COLO668 (cell line): Measurements from ENCODE around the gene COL6A2.
"Not testable (repeated sequence)": the region's sequence is repeated elsewhere in the genome, so short reads cannot be mapped to it uniquely, and the experiment has no call there.

Experiments used
- DNase-seq: peaks from one replicate; lab custom pipeline; 2025; ENCODE audit not compliant: unreplicated experiment; lab: John Stamatoyannopoulos, UW

The COL6A2 gene

GRCh38 chr21:46097336-46098293 lies at the start of gene COL6A2:
COL6A2 (plus strand) TSS chr21:46098112.
- no peak for DNase-seq

- peak; percentile 23 for DNase-seq
These were observed 48.7 kb upstream of the COL6A2 start for GRCh38 chr21:46048926-46049889.

- DNase-seq, result no peak
These were observed 47.8 kb upstream of the COL6A2 start for GRCh38 chr21:46049890-46050667.

- no peak for DNase-seq
These were observed 47.1 kb upstream of the COL6A2 start for GRCh38 chr21:46050668-46051378.

- no peak for DNase-seq
These were observed 46.5 kb upstream of the COL6A2 start for GRCh38 chr21:46051379-46051770.

- no peak for DNase-seq
These were observed 45.9 kb upstream of the COL6A2 start for GRCh38 chr21:46051821-46052675.

- no peak for DNase-seq
These were observed 44.9 kb upstream of the COL6A2 start for GRCh38 chr21:46052703-46053651.

- DNase-seq, result no peak
These were observed 43.9 kb upstream of the COL6A2 start for GRCh38 chr21:46054031-46054430.

- DNase-seq, result no peak
These were observed 43.4 kb upstream of the COL6A2 start for GRCh38 chr21:46054451-46054881.

GRCh38 chr21:46055863-46056281 lies 42.0 kb upstream of the COL6A2 start:
- DNase-seq, result no peak

- no peak for DNase-seq
These were observed 41.4 kb upstream of the COL6A2 start for GRCh38 chr21:46056450-46056903.

- no peak for DNase-seq
These were observed 40.7 kb upstream of the COL6A2 start for GRCh38 chr21:46057111-46057709.

- DNase-seq, result no peak
These were observed 40.1 kb upstream of the COL6A2 start for GRCh38 chr21:46057710-46058241.

GRCh38 chr21:46058431-46059145 lies 39.3 kb upstream of the COL6A2 start:
- no peak for DNase-seq

- DNase-seq, result no peak
These were observed 38.7 kb upstream of the COL6A2 start for GRCh38 chr21:46059195-46059594.

- DNase-seq, result not testable (repeated sequence)
These were observed 38.0 kb upstream of the COL6A2 start for GRCh38 chr21:46059711-46060455.
